ENCODE data around the gene C11orf24. TPM values are rescaled to one million over a fixed set of nuclear protein-coding genes. Genes with fewer than 3 reads are reported as not detected.
A peak's percentile ranks its signal among the peaks of the same experiment; 100 is the strongest.

The C11orf24 gene
- total RNA-seq, 1 experiment from 2014 or later = 37.8 TPM

GRCh38 chr11:68273026-68273738 is 1.4 kb upstream of the C11orf24 start:
- peak overlapping the region; percentile 90 for H3K27ac ChIP-seq (ENCODE audit: low read depth, low read length)
- no peak for DNase-seq (ENCODE audit: low read depth, low spot score)
- H3K4me3 ChIP-seq (replicated peaks in 1 of 2; ENCODE audit: low read depth in 1 of 2, low read length in 2 of 2) = peak overlapping the region; percentile 93 to 98
- intact Hi-C loops (cut with micrococcal nuclease) = no loop called here
- TF ChIP-seq, protein P1, sequence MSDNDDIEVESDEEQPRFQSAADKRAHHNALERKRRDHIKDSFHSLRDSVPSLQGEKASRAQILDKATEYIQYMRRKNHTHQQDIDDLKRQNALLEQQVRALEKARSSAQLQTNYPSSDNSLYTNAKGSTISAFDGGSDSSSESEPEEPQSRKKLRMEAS (IDR thresholded peaks at IDR 0.05) = no peak
- TF ChIP-seq RAD21 (IDR thresholded peaks at IDR 0.05; ENCODE audit: low read depth) (no peak), REST (IDR thresholded peaks at IDR 0.05; ENCODE audit: low read depth) (no peak), ZNF274 (IDR thresholded peaks at IDR 0.05; ENCODE audit: low read depth, low read length) (no peak), EZH2phosphoT487 (IDR thresholded peaks at IDR 0.05; ENCODE audit: borderline replicate concordance) (no peak), CTCF (IDR thresholded peaks at IDR 0.05 in 2 of 3, conservative IDR thresholded peaks at IDR 0.05 in 1 of 3; ENCODE audit: borderline replicate concordance in 1 of 3, insufficient read depth in 1 of 3, low read depth in 2 of 3, low read length in 2 of 3) (no peak), FOSL1 (IDR thresholded peaks at IDR 0.05; ENCODE audit: low read depth) (no peak), JUND (IDR thresholded peaks at IDR 0.05) (no peak), SRF (IDR thresholded peaks at IDR 0.05; ENCODE audit: low read depth) (no peak), ZFX (IDR thresholded peaks at IDR 0.05) (no peak), SP1 (IDR thresholded peaks at IDR 0.05; ENCODE audit: low read depth) (no peak), YY1 (IDR thresholded peaks at IDR 0.05; ENCODE audit: extremely low read depth, insufficient replicate concordance, low read depth, low read length) (no peak), SIN3A (IDR thresholded peaks at IDR 0.05; ENCODE audit: low read depth) (no peak), EGR1 (IDR thresholded peaks at IDR 0.05; ENCODE audit: low read depth) (no peak), CBX3 (IDR thresholded peaks at IDR 0.05; ENCODE audit: low read depth) (no peak), POLR2A (IDR thresholded peaks at IDR 0.05; ENCODE audit: borderline replicate concordance, extremely low read depth, insufficient read depth, insufficient read length) (no peak), CEBPB (IDR thresholded peaks at IDR 0.05; ENCODE audit: low read depth) (no peak), ELF1 (IDR thresholded peaks at IDR 0.05; ENCODE audit: borderline replicate concordance, low read depth) (no peak)
- TF ChIP-seq, protein P2, sequence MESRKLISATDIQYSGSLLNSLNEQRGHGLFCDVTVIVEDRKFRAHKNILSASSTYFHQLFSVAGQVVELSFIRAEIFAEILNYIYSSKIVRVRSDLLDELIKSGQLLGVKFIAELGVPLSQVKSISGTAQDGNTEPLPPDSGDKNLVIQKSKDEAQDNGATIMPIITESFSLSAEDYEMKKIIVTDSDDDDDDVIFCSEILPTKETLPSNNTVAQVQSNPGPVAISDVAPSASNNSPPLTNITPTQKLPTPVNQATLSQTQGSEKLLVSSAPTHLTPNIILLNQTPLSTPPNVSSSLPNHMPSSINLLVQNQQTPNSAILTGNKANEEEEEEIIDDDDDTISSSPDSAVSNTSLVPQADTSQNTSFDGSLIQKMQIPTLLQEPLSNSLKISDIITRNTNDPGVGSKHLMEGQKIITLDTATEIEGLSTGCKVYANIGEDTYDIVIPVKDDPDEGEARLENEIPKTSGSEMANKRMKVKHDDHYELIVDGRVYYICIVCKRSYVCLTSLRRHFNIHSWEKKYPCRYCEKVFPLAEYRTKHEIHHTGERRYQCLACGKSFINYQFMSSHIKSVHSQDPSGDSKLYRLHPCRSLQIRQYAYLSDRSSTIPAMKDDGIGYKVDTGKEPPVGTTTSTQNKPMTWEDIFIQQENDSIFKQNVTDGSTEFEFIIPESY (IDR thresholded peaks at IDR 0.05; ENCODE audit: extremely low read depth, insufficient replicate concordance, low read length) = no peak
- H3K36me3 ChIP-seq (ENCODE audit: control insufficient read depth in 1 of 2, insufficient read depth in 2 of 2, low read length in 2 of 2) = peaks cover 0 to 6% of the 10 kb centered on the region in 2 experiments; a peak in 1 of 4 replicates
- RAD21 ChIA-PET (ENCODE audit: low non-redundant PET in 1 of 2, low total read pairs in 2 of 2, uncharacterized antibody in 2 of 2, unreplicated experiment in 2 of 2) = no interaction called here
- POLR2A ChIA-PET = interaction anchor here (1.6 to 1.7 kb wide), 3 partner anchors 23 to 53 kb away, joined by 4 read pairs; no protein-coding TSS in a partner anchor
- CTCF ChIA-PET = interaction anchor here (2.6 to 5.7 kb wide), 2 partner anchors 15 to 24 kb away, joined by 10 to 30 read pairs; no protein-coding TSS in a partner anchor
- no peaks in the 10 kb centered on the region for H3K9me2 ChIP-seq (ENCODE audit: insufficient read depth)
- no peaks in the 10 kb centered on the region for H4K20me1 ChIP-seq (ENCODE audit: insufficient read depth)
- no peak overlapping the region for H2AFZ ChIP-seq (ENCODE audit: low read depth, low read length, poor library complexity, severe bottlenecking)
- BruUV-seq (replicated peaks) = no TSS peak
- no peak for ATAC-seq
- peak overlapping the region; percentile 98 for H3K9ac ChIP-seq (ENCODE audit: low read length)
- H3K79me2 ChIP-seq (ENCODE audit: insufficient read depth, low read length) = peaks cover 40% of the 10 kb centered on the region
- H3K4me2 ChIP-seq (ENCODE audit: low read length) = peak overlapping the region; percentile 90
- H3K4me1 ChIP-seq (ENCODE audit: control insufficient read depth in 1 of 2, insufficient read depth in 2 of 2, low read length in 2 of 2) = peaks cover 29 to 62% of the 10 kb centered on the region in 2 experiments
- no peaks in the 10 kb centered on the region for H3K9me3 ChIP-seq (ENCODE audit: control insufficient read depth in 1 of 2, insufficient read depth in 1 of 2, low read depth in 1 of 2, low read length in 2 of 2)
- H3K27me3 ChIP-seq (ENCODE audit: insufficient read depth, low read length) = no peaks in the 10 kb centered on the region
